Fibroblast of the conjunctiva (primary cell): ENCODE results near the gene ATP2C2.

Source experiments
- DNase-seq: peaks from one replicate; pipeline ENCODE4 v3.0.0-alpha.2; 2010; ENCODE audit warnings: low read depth

The ATP2C2 gene

DNA sequence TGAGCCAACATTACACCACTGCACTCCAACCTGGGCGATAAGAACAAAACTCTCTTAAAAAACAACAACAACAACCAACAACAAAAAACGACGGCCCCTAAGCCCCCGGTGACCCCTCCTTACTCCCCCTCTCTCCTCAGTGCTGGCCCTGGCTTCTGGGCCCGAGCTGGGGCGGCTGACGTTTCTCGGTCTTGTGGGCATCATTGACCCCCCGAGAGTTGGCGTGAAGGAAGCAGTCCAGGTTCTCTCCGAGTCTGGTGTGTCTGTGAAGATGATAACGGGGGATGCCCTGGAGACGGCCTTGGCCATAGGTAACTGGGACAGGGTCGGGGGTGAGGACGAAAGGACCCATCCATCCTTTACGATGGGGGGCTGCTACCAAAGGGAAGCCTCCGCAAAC lies 83.4 kb downstream of the ATP2C2 start:
- no peak for DNase-seq

DNA sequence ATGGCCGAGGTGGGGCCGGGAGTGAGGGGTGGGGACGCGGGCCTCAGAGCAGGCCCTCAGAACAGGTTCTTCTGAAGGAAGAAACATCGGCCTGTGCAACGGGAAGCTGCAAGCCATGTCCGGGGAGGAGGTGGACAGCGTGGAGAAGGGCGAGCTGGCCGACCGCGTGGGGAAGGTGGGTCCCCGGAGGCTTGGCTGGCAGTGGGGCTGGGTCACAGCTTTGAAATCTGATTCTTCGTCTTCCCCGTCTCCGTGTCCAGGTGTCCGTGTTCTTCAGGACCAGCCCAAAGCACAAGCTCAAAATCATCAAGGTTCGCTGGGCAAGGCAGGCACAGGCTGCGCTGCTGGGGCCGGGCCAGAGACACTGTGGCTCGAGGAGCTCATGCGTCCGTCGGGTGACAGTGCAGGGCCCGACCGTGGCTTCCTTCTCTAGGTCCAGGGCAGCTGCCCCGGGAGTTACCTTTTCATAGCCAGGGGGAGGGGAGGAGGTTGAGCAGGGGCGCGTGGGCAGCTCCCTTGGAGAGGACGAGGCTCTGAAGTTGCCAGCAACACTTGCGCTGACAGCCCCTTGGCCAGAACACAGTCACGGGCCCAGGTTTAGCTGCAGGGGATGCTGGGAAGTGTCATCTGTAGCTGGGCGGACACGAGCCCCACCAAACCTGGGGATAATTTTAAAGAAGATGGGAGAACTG lies 84.9 kb downstream of the ATP2C2 start:
- DNase-seq = no peak

DNA sequence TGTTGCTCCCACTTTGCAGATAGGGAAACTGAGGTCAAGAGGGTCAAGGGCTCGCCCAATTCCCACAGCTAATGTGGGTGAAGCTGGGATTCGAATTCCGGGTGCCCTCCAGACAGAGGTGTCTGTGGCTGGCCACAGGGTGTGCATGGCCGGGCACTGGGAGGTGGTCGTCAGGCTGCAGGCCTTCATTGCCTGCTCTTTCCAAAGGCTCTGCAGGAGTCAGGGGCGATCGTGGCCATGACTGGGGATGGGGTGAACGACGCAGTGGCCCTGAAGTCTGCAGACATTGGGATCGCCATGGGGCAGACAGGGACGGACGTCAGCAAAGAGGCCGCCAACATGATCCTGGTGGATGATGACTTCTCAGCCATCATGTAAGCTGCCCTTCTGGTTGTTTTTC lies 86.3 kb downstream of the ATP2C2 start:
- no peak for DNase-seq

DNA sequence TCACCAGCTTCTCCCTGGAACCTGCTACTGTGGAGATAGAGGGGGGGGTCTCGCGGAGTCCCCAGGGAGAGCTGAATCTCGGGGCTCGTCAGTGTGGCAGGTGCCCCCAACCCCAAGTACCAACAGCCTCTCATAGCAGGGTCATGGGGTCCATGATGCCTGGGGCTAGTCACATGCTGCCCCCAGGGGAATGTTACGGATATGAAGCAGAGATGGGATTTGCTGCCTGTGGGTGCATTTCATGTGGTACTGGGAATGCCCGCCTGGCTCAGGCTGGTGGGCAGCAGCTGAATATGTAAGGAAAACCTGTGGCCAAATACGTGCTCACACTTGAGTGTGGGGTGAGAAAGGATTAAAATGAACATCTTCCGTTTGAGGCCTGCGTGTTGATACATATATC lies 86.7 kb downstream of the ATP2C2 start:
- DNase-seq = no peak

DNA sequence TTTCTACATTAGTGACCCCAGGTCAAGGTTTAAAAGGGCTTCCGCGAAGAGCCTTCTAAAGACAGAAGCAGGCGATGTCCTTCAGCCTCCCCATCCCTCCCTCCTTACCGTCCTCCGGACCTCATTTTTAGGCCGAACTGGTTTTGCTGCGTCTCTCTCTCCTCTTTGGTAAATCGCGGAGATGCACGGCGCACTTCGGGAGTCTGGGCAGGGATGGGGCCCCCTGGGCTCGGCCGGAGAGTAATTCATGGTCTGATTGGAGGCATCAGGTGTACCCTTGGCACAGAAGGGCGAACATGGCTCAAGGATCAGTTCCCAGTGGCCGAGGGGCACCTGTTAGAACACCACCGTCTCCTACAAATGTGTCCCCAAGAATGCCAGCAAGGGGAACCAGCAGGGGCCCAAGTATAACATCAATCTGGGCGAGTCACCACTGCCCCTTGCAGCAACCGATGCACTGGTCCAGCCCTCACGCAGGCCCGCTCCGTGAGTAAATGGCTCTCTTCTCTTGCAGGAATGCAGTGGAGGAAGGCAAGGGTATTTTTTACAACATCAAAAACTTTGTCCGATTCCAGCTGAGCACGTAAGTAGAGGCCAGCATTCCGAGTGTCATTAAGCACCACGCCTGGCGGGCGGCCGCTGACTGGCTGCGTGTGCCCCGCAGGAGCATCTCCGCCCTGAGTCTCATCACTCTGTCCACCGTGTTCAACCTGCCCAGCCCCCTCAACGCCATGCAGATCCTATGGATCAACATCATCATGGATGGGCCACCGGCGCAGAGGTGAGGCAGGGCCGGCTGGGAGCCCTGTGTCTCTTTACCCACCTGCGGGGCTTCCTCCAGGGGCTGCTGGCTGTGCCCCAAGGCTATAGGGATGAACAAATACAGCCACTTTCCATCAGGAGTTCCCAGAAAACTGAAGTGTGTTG lies 90.5 kb downstream of the ATP2C2 start:
- no peak for DNase-seq

DNA sequence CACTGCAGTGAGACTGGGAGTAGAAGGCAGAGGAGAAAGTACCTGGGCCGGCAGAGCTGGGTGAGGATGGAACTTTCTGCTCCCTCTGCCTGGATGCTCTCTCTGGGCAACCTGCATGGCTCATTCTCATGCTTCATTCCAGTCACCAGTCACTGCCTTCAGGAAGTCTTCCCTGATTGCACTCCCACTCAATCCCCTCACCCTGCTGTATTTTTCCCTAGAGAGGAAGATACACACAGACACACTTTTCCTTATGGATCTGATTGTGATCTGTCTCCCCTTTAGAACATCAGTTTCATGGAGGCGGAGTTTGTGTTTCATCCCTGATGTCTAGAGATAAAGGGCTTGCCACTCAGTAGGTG lies 91.2 kb downstream of the ATP2C2 start:
- no peak for DNase-seq

DNA sequence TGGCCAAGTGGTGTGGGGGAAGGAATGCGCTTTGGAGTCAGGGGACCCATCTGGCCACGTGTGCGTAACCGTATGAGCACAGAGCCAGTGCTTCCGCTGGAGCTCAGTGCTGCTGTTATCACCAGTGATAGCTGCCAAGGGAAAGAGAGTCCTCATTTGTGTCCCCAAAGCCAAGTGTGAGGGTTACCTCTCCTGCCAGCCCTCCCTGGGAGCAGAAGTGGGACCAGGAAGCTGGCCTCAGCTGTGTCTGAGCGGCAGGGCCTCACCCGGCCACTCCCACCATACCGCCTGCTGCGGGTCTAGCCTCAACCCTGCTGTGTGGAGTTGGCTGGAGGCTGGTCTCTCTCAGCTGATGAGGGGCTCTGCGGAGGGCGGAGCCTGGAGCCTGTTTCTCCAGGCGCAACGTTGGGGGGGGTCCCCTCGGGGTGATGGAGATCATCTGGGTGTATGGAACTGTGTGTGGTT lies 91.6 kb downstream of the ATP2C2 start:
- no peak for DNase-seq

DNA sequence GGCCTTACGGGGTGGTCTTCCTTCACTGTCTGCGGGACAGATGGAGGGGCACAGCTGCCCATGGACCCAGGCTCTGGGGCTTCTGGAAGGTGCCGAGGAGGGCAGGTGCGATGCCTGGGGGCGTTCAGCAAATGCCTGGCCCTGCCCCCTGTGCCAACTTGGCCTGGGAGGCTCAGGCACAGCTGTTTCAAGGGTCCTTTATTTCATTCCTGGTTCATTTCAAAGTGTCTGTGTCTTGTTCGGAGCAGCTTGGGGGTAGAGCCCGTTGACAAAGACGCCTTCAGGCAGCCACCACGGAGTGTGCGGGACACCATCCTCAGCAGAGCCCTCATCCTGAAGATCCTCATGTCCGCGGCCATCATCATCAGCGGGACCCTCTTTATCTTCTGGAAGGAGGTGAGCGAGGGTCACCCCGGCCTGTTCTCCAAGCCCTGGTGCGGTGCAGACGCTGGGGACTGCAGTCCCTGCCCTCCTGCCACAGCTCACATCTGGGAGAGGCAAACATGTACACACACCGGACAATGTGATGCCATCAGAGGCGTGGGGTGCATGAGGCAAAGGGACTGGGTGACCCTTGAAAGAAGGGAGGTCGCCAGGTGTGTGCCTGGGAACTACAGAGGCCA lies 92.2 kb downstream of the ATP2C2 start:
- no peak for DNase-seq

DNA sequence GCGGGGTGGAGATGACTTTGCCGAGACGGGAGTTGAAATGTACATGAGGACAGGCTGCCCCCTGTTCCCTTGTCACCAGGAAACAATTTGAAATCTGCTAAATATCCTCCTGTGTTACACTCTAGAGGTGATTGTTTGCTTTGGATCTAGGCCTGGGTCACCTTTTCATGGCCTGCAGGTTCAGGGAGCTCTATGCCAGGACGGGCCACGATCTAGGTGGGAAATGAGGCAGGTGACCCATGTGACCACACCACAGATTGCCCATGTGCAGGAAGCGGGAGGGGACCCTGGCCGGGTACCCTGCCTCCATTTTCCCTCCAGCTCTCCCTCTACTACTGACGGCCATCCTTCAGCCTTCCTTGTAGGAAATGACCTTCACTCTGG lies 92.7 kb downstream of the ATP2C2 start:
- no peak for DNase-seq

DNA sequence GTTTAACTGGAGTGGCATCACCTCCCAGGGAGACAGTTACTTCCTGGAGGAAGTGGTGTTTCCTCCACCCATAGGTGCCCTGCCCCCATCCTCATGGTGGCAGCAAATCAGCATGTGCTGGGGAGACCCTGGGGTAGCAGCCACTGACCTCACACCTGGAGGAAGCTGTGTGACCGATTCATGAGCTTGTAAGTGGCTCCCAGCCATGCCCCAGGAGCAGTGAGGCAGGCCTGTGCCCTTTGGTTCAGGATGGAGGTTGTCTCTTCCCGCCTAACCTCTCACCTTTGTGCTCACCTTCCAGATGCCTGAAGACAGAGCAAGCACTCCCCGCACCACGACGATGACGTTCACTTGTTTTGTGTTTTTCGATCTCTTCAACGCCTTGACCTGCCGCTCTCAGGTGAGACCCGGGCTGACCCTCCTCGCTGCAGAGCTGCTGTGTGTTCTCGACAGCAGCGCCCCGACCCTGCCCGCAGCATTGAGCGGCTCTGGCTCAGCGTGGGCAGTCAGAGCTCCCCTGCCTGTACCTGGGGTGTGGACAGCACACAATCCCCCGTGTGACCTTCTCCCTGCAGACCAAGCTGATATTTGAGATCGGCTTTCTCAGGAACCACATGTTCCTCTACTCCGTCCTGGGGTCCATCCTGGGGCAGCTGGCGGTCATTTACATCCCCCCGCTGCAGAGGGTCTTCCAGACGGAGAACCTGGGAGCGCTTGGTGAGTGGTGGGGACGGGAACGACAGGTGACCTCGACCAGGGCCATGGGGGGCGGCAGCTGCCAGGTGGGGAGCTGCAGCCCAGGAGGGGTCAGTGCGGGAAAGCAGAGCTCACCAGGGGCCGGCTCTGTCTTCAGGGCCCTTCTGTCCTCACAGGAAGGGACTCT lies 93.3 kb downstream of the ATP2C2 start:
- no peak for DNase-seq

DNA sequence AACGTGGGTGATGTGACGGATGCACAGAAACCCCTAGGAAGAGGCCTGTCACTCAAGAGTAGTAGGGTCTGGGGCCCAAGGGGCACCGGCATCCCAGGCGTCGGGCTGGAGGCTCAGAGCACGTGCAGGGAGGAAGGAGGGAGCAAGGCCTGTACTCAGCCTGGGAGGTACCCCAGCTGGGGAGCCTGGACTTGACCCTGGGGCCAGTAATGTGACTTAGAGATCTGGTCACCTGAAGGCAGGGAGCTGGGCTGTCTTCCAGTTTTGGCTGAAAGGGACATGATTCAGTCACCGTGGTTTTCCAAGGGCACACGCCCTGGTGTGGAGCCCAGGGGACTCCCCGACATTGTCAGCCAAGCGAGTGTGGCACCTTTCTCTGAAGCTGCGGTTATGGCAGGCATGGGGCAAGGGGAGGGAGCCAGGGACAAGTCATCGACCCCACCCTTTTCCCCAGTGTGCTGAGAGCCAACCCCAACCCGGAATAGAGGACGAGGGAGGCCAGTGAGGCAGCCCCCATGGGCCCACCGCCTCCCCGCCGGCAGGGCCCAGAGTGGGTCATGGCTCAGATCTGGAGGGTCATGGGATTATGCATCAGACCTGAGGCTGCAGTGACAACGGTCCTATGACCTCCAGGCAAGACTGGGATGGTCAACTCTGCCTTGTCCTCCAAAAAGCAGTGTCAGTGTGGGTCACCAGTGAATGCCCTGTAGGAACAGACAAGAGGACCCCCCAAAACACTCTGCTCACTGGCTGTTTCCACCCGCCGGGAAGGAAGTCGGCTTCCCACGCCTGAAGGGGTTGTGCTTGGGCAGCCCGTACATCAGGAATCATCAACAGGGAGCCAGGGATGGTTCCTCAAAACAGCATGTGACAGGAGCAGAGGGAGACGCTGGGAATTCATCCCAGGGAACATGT lies 94.2 kb downstream of the ATP2C2 start:
- no peak for DNase-seq

DNA sequence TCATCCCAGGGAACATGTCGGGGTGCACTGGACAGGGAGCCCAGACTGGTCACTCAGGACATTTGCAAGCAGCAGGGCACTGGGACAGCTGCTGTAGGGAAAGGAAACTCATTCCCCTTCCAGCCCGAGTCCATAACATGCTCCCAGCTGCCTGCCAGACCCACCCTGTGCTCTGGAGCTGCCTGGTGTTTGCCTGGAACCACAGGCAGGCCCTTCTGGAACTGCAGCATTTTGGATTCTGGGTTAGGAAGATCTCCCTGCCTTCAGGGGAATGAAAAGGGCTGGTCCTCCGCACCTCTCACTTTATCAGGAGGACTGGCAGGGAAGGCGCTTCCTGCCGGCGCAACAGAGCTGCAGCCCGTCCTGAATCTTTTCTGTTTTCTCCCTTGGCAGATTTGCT lies 94.9 kb downstream of the ATP2C2 start:
- DNase-seq = no peak

DNA sequence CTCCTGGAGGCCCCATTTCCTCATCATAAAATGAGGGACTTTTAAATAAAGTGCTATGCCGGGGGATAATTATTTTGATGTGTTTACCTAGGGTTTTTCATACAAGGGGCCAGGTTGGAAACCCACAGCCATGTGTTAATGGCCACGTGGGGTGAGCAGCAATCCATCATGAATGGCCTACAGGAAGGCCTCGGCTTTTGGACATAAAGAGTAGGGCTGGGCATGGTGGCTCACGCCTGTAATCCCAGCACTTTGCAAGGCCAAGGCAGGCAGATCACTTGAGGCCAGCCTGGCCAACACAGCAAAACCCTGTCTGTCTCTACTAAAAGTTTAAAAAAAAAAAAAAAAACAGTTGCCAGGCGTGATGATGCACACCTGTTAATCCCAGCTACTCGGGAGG lies 95.8 kb downstream of the ATP2C2 start:
- no peak for DNase-seq

DNA sequence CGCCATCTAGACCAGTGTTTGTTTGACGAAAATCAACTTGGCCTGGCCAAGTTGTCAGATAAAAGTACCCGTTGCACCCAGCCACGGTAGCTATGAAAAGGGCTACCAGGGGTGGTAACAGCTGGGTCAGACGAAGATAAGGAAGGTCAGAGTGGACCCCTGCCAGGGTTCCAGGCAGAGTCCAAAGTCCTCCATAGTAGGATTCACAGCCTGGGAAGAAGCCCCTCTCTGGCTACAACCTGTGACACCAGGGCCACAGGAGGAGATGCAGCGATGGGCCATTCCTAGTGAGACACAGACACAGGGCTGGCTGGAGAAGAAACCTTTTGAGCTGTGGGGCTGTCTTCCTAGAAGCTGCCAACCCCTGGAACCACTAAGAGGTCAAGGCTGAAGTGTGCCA lies 96.8 kb downstream of the ATP2C2 start:
- DNase-seq = no peak

DNA sequence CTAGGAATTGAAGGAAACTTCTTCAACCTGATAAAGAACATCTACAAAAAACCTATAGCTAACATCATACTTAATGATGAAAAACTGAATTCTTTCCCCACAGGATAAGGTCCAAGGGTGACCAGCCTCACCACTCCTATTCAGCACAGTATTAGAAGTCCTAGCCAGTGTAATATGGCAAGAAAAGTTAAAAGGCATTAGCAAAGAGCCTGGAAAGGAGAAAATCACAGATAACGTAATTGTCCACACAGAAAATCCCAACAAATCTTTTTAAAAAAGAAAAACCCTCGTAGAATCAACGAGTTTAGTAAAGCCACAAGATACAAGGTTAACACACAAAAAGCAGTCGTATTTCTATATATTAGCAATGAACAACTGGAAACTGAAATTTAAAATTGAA lies 98.4 kb downstream of the ATP2C2 start:
- no peak for DNase-seq

DNA sequence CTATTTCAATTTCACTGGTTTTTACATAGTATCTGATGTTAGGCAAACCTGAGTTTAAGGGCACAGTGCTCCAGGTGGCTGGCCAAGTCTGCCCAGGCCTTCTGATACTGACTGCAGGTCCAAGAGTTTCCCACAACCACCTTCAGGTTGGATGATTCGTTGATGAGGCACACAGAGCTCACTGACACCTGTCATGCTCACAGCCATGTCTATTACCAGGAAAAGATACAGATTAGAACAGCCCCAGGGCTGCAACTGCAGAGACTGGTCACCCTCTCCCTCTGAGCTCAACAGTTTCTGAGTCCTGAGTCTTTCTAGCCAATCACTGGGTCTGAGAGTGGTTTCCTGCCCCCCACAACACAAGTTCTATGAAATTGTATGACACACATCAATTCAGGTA lies 98.9 kb downstream of the ATP2C2 start:
- DNase-seq = no peak

DNA sequence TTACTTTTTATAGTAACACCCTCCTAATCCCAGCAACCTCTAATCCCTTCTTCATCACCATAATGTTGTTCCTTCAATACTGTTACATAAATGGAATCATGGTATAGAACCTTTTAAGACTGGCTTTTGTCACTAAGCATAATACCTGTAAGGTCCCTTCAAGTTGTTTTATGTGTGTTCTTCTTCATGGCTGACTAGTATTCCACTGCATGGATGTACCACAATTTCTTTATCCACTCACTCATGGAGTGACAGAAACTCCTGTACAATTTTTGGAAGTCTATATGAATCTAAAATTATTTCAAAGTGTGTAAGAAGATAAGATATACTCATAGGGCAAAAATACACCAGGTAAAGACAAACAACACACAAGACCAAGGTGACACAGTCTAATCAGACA lies 99.4 kb downstream of the ATP2C2 start:
- no peak for DNase-seq

DNA sequence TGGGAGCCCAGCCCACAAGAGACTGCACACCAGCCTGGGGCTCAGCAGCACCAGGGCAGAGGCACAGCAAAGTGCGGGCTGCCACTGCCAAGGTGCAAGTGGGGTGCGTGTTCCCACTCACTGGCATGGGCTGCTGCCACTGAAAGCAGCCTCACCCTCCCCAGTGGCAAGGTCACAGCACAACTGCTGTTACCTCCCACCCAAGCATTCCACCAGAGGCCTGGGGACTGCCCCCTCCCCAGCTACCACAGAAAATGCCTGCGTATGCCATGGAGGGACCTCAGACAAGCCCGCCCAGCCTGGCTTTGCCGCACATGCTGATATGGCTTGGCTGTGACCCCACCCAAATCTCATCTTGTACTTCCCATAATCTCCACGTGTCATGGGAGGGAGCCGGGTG lies 103.0 kb downstream of the ATP2C2 start:
- DNase-seq = no peak

DNA sequence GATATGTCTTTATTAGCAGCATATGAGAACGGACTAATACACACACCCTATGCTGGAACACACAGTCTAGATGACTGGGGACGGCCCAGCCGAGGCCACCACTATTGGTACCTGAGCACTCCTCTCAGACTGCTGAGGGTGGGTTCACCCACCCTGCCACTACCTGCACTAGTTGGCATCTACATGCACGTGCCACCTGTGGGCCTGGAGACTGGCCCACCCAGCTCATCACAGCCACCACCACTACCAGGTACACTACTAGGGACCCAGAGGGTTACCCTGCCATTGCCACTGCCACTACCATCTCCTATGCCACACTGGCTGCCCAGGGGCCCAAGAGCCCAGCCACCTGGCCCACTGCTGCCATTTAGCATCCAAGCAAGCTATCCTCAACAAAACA lies 103.6 kb downstream of the ATP2C2 start:
- no peak for DNase-seq

DNA sequence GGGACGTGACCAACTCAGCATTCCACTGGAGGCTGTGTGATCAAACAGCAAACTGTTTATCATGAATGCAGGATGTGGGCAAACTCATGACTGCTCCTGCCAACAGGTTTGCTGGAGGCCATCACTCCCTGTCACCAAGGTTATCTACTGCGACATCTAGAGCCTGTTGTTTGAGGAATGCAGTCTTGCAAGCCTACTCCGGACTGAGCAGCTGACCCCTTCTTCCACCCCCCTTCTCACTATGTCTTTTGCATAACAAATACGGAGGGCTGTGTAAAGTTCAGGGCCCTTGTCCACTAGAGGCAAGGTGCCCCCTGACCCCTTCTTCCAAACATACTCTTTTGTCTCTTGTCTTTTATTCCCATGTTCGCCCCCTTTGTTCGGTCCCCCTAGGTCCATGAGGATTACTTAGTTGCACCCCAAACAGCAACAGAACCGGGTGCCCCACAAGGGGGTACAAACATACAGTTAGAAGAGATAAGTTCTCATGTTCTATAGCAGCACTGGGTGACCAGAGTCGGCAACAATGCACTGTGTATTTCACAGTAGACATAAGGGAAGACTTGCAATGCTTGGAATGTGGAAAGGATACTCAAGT lies 107.4 kb downstream of the ATP2C2 start:
- no peak for DNase-seq

DNA sequence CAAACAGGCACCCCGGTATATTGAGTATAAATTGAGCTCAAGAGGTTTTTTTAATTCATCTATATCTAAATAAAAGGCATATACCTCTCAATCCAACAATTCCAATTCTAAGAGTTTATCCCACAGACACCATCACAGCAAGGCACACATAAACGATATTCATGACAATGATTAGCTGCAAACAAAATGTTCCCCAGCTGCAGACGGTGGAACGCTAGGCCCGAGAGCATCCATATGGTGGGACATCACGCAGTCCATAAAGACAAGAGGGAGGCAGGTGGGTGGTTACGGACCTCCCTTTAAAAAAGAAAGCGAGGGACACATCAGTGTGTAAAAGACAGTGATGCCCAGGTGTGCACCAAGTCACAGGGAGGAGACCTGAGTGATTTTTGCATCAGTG lies 108.1 kb downstream of the ATP2C2 start:
- no peak for DNase-seq
